Aortic smooth muscle cell (primary cell): ENCODE results near the gene BAZ2A. TPM values are rescaled to one million over a fixed set of nuclear protein-coding genes. Genes with fewer than 3 reads are reported as not detected.

Experiments used
- total RNA-seq: library from RNA; depleted of rRNA; stranded (reverse); fragments of >200 nt; gene quantifications from 2 replicates; pipeline ENCODE4 v1.2.3, GENCODE V29; 2014

BAZ2A gene
- 16.5 and 22.0 TPM in 2 replicates for total RNA-seq

GRCh38 chr12:56630180-56630632 is at the start of gene BAZ2A:
BAZ2A (minus strand) TSS chr12:56630326; CDS start chr12:56617530, 12,796 bp downstream.

DNA sequence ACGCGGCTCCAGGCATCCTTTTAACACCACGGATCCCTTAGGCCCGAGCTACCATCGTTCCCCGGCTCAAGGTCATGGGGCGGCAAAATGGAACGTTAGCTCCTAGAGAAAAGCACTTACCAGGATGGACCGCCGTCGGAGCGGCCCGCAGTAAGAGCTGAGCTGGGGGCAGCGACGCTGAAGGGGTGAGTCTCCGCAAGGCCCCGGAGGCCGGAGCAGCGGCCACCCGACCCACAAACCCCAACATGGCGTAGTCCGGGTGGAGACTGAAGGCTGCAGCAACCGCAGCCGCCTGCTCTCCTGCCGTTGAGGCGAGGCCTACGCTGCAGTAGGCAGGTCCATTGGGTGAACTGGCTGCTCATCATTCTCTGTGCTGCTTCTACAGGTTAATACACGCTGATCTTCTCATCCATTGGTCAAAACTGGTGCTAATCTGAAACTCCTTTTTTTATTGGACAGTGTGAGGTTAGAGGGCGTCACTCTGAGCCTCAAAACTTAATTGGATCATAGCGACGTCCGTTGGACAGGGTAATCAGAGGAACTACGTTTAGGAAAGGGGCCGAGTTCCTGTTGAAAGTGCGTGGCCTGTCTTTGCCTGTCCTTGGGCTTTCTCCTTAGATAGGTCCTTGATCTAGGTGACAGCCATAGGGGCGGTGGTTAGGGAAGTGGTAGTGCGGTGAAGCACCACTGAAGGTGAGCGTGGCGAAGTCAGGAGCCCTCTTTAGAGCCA is 15.8 kb upstream of the BAZ2A start, which contains the start of gene ATP5F1B:
Gene ATP5F1B, minus strand, starts transcription at position 268 of the 730 bp plus-strand sequence. Its CDS starts 21 bp downstream, at position 247.

Other genes with a start within 250 kb of the BAZ2A start
- gene TIMELESS, start 180.9 kb downstream of the BAZ2A start, total RNA-seq, result 4.8 and 10.3 TPM in 2 replicates
- not detected in 2 replicates for gene MIP, start 175.7 kb downstream of the BAZ2A start, total RNA-seq
- 1.6 TPM in 2 replicates for gene SPRYD4, start 161.7 kb downstream of the BAZ2A start, total RNA-seq
- gene GLS2, start 142.2 kb downstream of the BAZ2A start, total RNA-seq, result 0.13 TPM in 1 of 2 replicates, not detected in the other
- gene RBMS2, start 108.5 kb downstream of the BAZ2A start, total RNA-seq, result 11.5 and 19.6 TPM in 2 replicates
- 616 and 653 TPM in 2 replicates for gene ATP5F1B, start 15.7 kb upstream of the BAZ2A start, total RNA-seq
- 44.7 and 58.9 TPM in 2 replicates for gene PTGES3, start 58.0 kb upstream of the BAZ2A start, total RNA-seq
- gene NACA, start 95.0 kb upstream of the BAZ2A start, total RNA-seq, result 961 and 1,153 TPM in 2 replicates
- gene PRIM1, start 122.0 kb upstream of the BAZ2A start, total RNA-seq, result 7.3 and 8.6 TPM in 2 replicates
- gene HSD17B6, start 133.0 kb upstream of the BAZ2A start, total RNA-seq, result 0.53 and 0.68 TPM in 2 replicates